Endodermal cell (in vitro differentiated cells): Measurements from ENCODE around the gene ISOC2. TPM values are rescaled to one million over a fixed set of nuclear protein-coding genes. Genes with fewer than 3 reads are reported as not detected.
"Not testable (repeated sequence)": the region's sequence is repeated elsewhere in the genome, so short reads cannot be mapped to it uniquely, and the experiment has no call there.

ENCODE experiments used
- DNase-seq: peaks from one replicate; pipeline ENCODE4 v3.0.0-alpha.2; 2017
- H3K27ac ChIP-seq: 2 replicates; pipeline ENCODE4 v1.5.1; 2013; ENCODE audit warnings: mild to moderate bottlenecking, low read depth, low read length, moderate library complexity
- H3K27me3 ChIP-seq: 2 replicates; pipeline ENCODE4 v1.6.1; 2013; ENCODE audit warnings: mild to moderate bottlenecking, low read length, moderate library complexity; ENCODE audit not compliant: insufficient read depth, control insufficient read depth, poor library complexity, severe bottlenecking
- H3K36me3 ChIP-seq: 2 replicates; pipeline ENCODE4 v1.7.0; 2013; ENCODE audit warnings: mild to moderate bottlenecking, low read length, moderate library complexity; ENCODE audit not compliant: control insufficient read depth, insufficient read depth
- H3K4me1 ChIP-seq: one replicate; pipeline ENCODE4 v1.7.0; 2013; ENCODE audit warnings: low read length; ENCODE audit not compliant: control insufficient read depth, insufficient read depth
- H3K4me3 ChIP-seq: 2 replicates; pipeline ENCODE4 v1.5.1; 2013; ENCODE audit warnings: mild to moderate bottlenecking, low read length, moderate library complexity
- H3K9ac ChIP-seq: 2 replicates; pipeline ENCODE4 v1.6.1; 2013; ENCODE audit warnings: mild to moderate bottlenecking, low read length, moderate library complexity; ENCODE audit not compliant: poor library complexity, severe bottlenecking; ENCODE audit errors: extremely low read depth
- H3K9me3 ChIP-seq: 2 replicates; pipeline ENCODE4 v1.6.1; 2013; ENCODE audit warnings: mild to moderate bottlenecking, low read length, moderate library complexity; ENCODE audit not compliant: control insufficient read depth
- H3K27ac Mint-ChIP-seq: 2 replicates; pipeline ENCODE4 v1.8.0; 2020; ENCODE audit warnings: mixed read lengths
- H3K27me3 Mint-ChIP-seq: 2 replicates; pipeline ENCODE4 v1.8.0; 2021; ENCODE audit warnings: mild to moderate bottlenecking, mixed read lengths; ENCODE audit not compliant: insufficient read depth
- H3K36me3 Mint-ChIP-seq: 2 replicates; pipeline ENCODE4 v1.8.0; 2020; ENCODE audit warnings: low read depth, mixed read lengths
- H3K4me1 Mint-ChIP-seq: 2 replicates; pipeline ENCODE4 v1.8.0; 2020; ENCODE audit warnings: mixed read lengths
- H3K4me3 Mint-ChIP-seq: 2 replicates; pipeline ENCODE4 v1.8.0; 2020; ENCODE audit warnings: mild to moderate bottlenecking, moderate library complexity, mixed read lengths
- H3K9me3 Mint-ChIP-seq: 2 replicates; pipeline ENCODE4 v1.8.0; 2020; ENCODE audit warnings: mild to moderate bottlenecking, mixed read lengths
- WGBS, 2 experiments: methylation state at CpG; one replicate each; pipeline versions ENCODE4 v1.1.5 to v1.1.7; 2013; ENCODE audit warnings: missing lambda C conversion rate in 2 of 2, mixed read lengths in 1 of 2; ENCODE audit not compliant: insufficient coverage in 1 of 2, insufficient read length in 1 of 2; 5-methylcytosine and 5-hydroxymethylcytosine counted together
- total RNA-seq, 2 donors: library from RNA; stranded (reverse); fragmentation: NEBNext Ultra II Directional in 1 of 2; extraction: Animal tissue kit (Norgen Biotek cat#: 25700) in 1 of 2; gene quantifications; 2 replicates in 1 of 2; 3 replicates in 1 of 2; pipeline ENCODE4 v1.2.1, GENCODE V29; 2021
- TF ChIP-seq, protein P1 (sequence below): fragments of 200-600 bp; sonication (generic); conservative IDR thresholded peaks from 2 replicates; pipeline ENCODE4 v1.5.0; 2021; ENCODE audit warnings: antibody characterized with exemption, mild to moderate bottlenecking

ISOC2 gene
- total RNA-seq, 2 donors from 2014 or later, result 35.9 to 39.2 TPM

DNA sequence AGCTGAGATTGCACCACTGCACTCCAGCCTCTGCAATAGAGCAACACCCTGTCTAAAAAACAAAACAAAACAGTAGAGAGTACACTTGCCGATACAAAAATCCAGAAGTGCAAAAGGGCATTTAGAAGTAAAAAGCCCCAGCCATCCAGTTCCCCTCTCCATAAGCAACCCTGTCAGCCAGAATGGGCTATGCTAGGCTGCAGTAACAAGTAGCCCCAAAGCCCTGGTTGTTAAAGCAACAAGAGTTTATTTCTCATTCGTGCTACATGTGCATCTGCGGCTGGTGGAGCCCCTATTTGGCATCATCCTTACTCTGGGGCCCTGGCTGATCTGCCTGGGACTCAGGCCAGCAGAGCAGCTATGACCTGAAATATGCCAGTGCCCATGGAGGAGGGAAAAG lies 36.9 kb downstream of the ISOC2 start:
- WGBS, 2 experiments, result 87 to 93% methylated on average over 2 to 3 of the region's 3 CpGs
- no peak overlapping the region for H3K4me3 Mint-ChIP-seq
- Histone ChIP-seq H3K27ac (no peak overlapping the region), H3K9ac (no peak overlapping the region), H3K27me3 (peaks cover 13% of the 10 kb centered on the region), H3K4me1 (no peaks in the 10 kb centered on the region), H3K9me3 (no peaks in the 10 kb centered on the region), H3K4me3 (no peak overlapping the region), H3K36me3 (no peaks in the 10 kb centered on the region)
- H3K27me3 Mint-ChIP-seq, result peaks cover 41% of the 10 kb centered on the region
- no peaks in the 10 kb centered on the region for H3K36me3 Mint-ChIP-seq
- H3K9me3 Mint-ChIP-seq, result peaks cover 8% of the 10 kb centered on the region
- H3K4me1 Mint-ChIP-seq, result no peaks in the 10 kb centered on the region
- DNase-seq, result no peak
- TF ChIP-seq, protein P1, sequence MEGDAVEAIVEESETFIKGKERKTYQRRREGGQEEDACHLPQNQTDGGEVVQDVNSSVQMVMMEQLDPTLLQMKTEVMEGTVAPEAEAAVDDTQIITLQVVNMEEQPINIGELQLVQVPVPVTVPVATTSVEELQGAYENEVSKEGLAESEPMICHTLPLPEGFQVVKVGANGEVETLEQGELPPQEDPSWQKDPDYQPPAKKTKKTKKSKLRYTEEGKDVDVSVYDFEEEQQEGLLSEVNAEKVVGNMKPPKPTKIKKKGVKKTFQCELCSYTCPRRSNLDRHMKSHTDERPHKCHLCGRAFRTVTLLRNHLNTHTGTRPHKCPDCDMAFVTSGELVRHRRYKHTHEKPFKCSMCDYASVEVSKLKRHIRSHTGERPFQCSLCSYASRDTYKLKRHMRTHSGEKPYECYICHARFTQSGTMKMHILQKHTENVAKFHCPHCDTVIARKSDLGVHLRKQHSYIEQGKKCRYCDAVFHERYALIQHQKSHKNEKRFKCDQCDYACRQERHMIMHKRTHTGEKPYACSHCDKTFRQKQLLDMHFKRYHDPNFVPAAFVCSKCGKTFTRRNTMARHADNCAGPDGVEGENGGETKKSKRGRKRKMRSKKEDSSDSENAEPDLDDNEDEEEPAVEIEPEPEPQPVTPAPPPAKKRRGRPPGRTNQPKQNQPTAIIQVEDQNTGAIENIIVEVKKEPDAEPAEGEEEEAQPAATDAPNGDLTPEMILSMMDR, result no peak
- H3K27ac Mint-ChIP-seq, result no peak overlapping the region

DNA sequence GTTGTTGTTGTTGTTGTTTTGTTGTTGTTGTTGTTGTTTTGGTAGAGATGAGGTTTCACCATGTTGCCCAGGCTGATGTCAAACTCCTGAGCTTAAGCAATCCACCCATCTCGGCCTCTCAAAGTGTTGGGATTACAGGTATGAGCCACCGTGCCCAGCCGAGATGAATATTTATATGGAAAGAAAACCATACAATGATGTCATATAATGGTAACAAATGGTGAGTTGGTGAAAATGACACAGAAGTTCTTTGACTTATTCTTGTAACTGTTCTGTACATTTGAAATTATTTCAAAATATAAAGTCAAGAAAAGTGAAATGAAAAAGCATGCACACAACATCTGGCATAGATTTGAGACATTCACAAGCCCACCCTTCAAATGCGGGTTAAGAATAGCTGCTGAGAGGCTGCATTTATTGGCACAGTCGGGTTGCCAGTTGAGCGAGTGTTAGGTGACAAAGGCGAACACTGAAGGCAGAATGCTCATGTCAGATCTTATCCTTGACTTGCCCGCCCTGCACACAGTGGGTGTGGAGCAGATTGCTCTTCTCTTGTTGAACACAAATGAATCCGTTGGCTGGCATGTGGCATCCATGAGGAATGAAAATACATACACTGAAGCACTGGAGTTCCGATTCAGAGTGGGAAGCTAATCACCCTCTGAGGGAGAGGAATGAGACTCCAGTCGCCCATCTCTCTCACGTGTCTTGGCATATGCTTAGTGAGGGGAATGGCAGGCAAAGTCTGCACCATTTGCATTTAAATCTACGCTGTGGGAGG lies 38.0 kb downstream of the ISOC2 start:
- Histone ChIP-seq H3K4me1 (no peaks in the 10 kb centered on the region), H3K9me3 (no peaks in the 10 kb centered on the region), H3K4me3 (no peak overlapping the region), H3K9ac (no peak overlapping the region), H3K27me3 (peaks cover 13% of the 10 kb centered on the region), H3K36me3 (no peaks in the 10 kb centered on the region), H3K27ac (no peak overlapping the region)
- no peaks in the 10 kb centered on the region for H3K36me3 Mint-ChIP-seq
- DNase-seq, result no peak
- TF ChIP-seq, protein P1, result no peak
- peaks cover 9% of the 10 kb centered on the region for H3K9me3 Mint-ChIP-seq
- peaks cover 42% of the 10 kb centered on the region for H3K27me3 Mint-ChIP-seq
- no peak overlapping the region for H3K4me3 Mint-ChIP-seq
- no peak overlapping the region for H3K27ac Mint-ChIP-seq
- no peaks in the 10 kb centered on the region for H3K4me1 Mint-ChIP-seq
- WGBS, 2 experiments, result 67 to 77% methylated on average over 12 to 13 of the region's 13 CpGs

DNA sequence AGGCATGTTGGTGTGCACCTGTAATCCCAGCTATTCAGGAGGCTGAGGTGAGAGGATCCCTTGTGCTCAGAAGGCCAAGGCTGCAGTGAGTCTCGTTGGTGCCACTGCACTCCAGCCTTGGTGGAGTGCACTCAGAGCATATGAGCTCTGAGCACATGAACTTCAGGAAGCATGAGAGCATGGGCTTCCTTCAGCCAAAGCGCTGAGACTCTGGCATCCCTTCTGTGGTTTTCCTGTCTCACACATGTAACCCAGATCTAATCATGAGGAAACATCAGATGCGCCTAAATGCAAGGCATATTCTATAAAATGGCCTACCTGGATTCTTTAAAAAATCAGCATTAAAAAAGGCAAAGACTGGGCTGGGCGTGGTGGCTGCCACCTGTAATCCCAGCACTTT lies 40.2 kb downstream of the ISOC2 start:
- H3K9me3 Mint-ChIP-seq, result peaks cover 11% of the 10 kb centered on the region
- not testable (repeated sequence) for H3K4me1 Mint-ChIP-seq, H3K9ac ChIP-seq, H3K27ac Mint-ChIP-seq, H3K36me3 Mint-ChIP-seq, H3K4me3 Mint-ChIP-seq, H3K9me3 ChIP-seq, H3K36me3 ChIP-seq, H3K4me3 ChIP-seq, H3K4me1 ChIP-seq, H3K27ac ChIP-seq, DNase-seq
- 83% methylated on average over 4 of the region's 4 CpGs for WGBS, 2 experiments
- H3K27me3 Mint-ChIP-seq, result peaks cover 41% of the 10 kb centered on the region
- H3K27me3 ChIP-seq, result peaks cover 13% of the 10 kb centered on the region
